Activated CD4-positive, alpha-beta T cell treated with anti-CD3 and anti-CD28 coated beads, Interleukin-10, Interleukin-2, amounts not matched to agents 100 ng/mL and 50 ng/mL, durations not matched to agents 16 hours and 8 hours (primary cell): ENCODE measurements around the gene ABCA13.
"Not testable (repeated sequence)": the region's sequence is repeated elsewhere in the genome, so short reads cannot be mapped to it uniquely, and the experiment has no call there.

Experiments
- DNase-seq: peaks from one replicate; pipeline ENCODE4 v3.0.0-alpha.2; 2020

The ABCA13 gene

DNA sequence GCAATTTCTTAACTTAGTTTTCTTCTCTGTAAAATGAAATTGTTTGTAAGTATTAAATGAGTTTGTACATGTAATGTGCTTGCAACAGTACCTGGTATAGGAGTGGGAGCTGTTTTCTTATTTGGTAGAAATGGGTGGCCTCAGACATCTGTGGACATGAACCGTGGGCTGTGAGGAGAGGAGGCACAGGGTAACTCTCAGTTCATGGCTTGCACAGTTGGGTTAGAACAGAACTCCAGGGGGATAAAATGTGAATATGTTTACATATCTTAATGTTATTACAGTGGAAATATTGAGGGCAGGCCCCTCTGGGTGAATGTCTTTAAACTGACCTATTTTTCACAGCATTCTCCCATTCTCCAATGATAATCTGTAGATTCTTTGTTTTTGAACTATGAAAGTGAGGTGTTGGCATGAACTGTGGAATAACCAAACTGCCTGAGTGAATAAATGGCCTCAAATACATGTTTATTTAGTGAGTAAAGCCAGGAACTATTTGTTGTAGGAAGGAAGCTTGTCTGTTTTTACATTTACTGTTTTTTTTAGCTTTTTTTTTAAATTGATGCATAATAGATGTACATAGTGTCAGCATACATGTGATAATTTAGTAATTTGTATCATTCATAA is 2.6 kb downstream of the ABCA13 start:
- DNase-seq, result no peak

DNA sequence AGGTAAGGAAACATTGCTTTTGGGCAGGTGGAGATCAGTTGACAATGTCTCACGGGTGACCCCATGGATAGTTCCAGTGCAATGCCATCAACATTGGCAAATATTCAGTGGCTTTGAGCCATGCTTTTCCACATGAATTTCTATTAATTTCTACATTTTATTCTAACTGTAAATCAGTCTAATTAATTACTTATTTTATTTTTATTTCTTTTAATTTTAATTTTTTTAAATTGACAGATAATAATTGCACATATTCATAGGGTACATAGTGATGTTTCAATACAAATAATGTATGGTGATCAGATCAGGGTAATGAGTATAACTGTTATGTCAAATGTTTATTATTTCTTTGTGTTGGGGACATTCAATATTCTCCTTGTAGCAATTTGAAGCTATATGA is 3.8 kb downstream of the ABCA13 start:
- DNase-seq, result no peak

DNA sequence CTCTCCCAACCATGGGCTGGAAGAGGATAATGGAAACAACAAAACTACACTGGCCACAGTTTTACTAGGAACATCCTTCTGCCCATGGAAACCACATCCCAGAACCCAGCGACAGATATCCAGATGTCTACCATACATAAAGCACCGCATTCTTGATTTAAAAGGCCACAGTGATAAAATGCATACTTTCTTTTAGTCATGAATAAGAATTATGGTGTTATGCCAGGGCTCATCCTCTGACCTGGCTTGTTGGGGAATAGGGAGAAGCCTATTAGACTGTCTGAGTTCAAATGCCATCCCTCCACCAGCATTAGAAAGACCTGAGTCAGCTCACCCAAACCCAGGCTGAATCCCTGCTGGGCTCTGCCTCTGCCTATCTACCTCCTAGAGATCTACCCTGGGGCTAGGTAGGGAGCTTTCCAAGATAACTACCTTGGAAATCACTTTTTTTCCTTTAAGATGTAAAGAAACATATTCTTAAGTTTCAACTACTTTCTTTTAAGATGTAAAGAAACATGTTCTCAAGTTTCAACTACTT is 5.2 kb downstream of the ABCA13 start:
- no peak for DNase-seq

DNA sequence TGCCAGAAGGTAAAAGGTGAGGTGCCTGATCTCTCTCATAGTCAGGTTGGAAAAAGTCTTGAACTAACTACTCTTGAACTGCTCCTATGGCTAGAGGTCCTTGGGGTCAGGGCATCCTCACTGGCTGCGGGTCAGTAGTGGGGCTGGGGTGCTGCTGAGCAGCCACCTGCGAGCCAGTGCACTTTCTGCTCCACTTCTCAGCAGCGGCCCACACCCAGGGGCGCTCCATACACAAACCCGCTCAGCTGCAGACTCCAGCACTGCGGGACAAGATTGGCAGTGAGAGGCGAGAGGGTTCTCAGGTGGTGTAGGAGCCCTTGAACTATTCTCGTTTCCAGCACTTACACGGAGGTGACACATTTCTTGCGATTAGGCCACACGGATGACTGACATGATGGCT is 6.0 kb downstream of the ABCA13 start:
- DNase-seq, result no peak

DNA sequence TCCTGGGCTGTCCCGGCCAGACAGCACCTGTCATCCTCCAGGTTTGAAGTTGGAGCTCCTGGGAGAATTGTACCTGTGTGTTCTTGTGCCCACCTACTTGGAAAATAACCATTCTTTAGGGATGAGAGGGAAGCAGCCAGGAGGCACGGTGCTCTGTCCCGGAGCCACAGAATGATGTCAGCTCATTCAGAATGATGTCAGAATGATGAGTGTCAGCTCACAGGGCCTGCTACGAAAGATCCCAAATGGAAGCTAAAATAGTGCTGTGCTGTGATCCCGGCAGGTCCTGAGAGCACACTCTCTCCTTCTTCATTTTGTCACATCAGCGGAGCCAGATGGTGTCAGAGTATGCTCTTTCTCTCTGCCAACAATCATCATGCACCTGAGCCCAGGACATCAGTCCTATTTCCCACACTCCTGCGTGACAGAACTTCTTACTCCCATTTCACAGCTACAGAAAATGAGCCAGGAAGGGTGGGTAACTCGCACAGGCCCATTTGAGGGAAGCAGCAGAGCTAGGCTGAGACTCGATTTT is 8.3 kb downstream of the ABCA13 start:
- no peak for DNase-seq

DNA sequence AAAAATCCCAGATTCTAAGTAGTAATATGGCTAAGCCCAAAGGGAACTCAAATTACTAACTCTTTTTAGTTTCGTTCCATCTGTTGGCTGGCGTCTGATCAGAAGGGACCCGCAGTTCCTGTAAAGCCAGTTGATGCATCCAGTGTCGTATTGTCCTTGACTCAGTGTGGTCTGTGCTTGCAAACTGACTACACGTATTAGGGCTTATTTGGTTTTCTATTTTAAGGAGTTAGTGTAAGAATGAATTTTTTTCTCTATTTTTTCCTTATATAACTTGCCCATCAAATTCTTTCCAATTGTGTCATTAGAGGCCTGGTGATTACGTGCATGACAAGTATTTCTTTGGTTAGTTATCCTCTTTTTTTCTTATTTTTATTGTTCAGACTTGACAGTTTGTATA is 9.7 kb downstream of the ABCA13 start:
- peak; percentile 40 for DNase-seq

DNA sequence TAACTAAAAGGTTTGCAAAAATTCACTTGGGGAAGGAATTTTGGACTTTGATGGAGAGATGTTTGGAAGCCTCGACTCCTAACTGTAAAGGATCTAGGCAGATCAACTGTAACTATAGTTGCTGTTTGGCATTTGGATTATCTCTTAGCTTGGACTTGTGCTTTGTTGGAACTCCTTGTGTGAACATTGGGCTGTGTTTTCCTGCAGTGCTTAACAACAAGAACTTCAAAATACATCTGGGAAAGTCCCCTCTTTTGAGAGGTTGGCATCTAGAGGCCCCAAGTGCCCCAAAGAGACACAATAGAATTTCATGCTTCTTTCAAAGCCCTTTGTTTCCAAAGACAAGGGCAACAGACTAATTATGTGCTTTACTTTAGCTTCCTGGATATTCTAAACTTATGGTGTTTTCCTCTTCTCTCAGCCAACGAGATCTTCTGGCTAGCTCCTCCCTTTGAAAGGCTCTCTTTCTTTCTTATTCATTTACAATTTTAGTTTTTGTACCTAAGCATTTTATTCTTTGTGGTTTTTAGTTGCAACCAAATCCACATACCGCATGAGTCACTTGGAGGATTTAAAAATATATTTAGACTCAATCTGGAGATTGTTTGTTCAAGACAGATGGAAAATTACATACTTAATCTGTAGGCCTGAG is 11.6 kb downstream of the ABCA13 start:
- peak; percentile 30 for DNase-seq

DNA sequence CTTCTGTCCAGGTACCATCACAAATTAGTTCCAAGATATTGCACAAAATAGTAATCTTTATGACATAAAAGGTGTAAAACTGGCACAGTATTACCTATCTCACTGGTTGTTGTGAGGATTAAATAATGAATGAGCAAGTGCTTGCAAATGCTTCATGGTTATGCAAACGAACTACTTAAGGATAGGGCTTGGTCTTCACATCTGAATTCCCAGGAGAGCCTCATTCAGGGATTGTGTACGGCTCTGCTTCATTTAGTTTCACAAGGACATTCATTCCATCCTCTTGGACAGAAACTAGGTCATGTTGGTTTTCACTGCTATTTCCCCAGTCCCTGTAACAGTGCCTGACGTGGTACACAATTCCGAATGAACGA is 12.1 kb downstream of the ABCA13 start:
- DNase-seq, result no peak

DNA sequence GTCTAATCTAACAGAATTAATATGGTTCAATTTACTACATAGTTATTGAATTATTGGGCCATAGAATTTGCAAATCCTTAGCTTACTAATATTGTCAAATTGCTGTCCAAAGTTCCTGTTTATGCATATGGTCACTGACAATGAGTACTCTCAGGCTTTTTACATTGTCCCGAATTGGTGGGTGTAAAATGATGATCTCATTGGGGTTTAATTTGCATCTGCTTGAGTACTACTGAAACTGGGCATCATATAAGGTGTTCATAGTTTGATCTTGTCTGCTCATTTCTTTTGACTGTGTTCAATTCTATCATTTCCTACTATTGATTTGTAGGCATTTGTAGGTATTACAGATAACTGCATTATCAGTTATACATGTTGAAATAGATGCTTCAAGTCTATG is 12.7 kb downstream of the ABCA13 start:
- no peak for DNase-seq

DNA sequence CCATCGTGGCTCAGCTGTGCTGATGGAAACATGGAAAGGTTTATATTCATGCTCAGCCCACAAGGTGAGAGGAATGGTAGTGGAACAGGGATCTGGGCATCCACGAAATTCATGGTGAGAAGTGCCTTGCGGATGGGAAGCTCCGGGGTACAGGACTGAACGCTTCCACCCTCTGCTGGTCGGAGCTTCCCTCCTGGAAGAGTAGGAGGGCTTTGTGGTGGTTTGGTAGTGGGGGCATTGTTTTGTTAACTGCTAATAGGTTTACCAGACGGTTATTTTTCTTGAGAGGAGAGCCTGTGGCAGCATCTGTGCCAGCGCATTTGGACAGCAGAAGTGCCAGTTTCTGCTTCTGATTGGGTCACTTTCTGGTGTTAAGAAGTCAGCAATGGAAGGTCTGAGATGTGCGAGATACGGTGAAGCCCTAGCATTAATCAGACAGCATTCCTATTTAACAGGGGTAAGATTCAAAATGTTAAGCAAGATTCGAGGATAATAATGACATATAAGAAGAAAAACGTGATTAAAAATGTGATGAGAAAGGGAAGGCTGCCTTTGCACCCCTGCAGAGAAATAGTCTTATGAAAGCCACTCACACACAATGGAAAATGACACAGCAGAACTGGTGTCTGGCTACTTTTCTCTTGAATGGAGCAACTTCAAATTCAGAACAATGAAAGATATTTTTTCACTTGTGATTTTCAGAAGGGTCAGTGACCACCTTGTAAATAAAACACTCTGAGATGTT is 17.7 kb downstream of the ABCA13 start:
- DNase-seq, result no peak

DNA sequence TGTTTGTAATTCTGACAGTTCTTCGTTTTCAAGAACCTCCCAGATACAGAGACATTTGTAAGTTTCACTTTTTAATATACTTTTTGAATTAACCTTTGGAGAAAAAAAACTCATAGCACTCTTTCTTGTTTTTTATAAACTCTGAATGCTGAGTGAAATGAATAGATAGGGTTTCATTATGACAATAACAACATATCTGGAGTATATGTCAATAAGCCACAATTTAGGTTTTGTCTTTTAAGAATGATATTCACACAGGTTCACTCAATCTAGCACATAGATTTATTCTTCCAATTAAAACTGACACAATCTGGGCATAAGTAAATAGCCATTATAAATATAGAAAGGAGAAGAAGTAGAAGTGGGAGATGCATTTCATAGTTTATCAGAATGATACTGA is 21.7 kb downstream of the ABCA13 start:
- peak; percentile 35 for DNase-seq

DNA sequence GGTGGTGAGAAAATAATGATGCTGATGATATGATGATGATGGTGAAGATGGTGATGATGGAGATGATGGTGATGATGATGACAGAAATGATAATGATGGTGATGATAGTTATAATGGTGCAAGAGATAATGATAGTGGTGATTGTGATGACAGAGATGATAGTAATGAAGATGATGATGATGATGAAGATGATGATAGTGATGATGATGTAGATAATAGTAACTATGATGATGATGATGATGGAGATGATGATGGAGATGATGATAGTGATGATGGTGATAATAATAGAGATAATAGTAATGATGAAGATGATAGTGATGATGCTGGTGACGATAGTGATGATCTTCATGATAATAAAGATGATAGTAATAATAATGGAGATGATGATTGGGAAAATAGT is 22.2 kb downstream of the ABCA13 start:
- DNase-seq, result no peak

DNA sequence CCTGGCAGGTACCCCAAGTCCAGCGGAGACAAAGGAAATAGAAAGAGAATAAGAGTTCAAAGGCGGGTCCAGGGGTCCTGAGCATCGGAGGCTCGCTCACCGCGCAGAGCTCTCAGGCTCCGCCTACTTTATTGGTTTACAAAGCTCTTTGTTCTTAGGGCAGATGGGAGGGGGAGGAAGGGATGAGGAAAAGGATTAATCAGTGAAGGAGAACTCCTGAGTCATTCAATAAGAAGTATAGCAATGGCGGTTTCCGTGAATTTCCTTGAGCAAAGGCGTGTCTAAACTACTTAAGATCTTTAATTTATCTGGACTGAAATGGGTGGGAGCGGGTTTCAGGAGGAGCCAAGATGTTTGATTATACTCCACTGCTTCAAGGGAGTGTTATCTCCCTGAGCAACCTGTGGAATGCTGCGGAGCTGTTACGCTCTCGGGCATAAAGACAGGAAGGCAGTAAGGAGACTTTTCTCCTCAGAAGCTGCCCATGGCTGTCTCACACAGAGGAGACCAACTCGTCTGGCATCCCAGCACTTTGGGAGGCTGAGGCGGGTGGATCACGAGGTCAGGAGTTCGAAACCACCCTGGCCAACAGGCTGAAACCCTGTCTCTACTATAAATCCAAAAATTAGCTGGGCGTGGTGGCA is 29.8 kb downstream of the ABCA13 start:
- not testable (repeated sequence) for DNase-seq

DNA sequence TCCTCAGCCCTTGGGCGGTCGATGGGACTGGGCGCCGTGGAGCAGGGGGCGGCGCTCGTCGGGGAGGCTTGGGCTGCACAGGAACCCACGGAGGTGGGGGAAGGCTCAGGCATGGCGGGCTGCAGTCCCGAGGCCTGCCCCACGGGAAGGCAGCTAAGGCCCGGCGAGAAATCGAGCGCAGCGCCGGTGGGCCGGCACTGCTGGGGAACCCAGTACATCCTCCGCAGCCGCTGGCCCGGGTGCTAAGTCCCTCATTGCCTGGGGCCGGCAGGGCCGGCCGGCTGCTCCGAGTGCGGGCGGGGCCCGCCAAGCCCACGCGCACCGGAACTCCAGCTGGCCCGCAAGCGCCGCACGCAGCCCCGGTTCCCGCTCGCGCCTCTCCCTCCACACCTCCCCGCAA is 31.7 kb downstream of the ABCA13 start:
- DNase-seq, result not testable (repeated sequence)

DNA sequence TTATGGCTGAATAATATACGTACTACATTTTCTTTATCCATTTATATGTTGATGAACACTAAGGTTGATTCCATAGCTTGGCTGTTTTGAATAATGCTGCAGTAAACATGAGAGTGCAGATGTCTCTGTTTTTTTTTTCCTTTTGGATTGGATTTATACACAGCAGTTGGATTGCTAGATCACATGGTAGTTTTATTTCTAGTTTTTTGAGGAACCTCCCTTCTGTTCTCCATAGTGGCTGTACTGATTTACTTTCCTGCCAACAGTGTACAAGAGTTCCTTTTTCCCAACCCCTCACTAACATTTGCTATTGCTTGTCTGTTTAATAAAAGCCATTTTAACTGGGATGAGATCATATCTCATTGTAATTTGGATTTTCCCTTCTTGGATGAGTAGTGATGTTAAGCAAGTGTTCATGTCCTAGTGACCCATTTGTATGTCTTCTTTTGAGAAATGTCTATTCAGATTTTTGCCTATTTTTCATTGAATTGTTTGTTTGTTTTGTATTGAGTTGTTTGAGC is 36.0 kb downstream of the ABCA13 start:
- DNase-seq, result no peak

DNA sequence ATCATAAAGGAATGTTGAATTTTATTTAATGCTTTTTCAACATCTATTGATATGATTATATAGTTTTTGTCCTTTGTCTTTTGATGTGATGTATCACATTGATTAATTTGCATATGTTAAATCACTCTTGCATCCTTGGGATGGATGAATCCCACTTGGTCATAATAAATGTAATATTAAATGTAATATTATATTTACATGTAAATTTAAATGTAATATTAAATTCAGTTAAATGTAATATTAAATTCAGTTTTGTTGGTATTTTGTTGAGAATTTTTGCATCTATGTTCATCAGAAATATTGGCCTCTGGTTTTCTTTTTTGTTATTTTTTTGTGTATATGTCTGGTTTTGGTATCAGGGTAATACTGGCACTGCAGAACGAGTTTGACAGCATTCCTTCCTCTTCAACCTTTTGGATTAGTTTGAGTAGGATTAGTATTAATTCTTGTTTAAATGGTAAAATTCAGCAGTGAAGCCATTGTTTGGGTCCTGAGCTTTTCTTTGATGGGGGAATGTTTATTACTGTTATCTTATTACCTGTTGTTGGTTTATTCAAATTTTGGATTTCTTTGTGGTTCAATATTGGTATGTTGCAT is 37.8 kb downstream of the ABCA13 start:
- no peak for DNase-seq

DNA sequence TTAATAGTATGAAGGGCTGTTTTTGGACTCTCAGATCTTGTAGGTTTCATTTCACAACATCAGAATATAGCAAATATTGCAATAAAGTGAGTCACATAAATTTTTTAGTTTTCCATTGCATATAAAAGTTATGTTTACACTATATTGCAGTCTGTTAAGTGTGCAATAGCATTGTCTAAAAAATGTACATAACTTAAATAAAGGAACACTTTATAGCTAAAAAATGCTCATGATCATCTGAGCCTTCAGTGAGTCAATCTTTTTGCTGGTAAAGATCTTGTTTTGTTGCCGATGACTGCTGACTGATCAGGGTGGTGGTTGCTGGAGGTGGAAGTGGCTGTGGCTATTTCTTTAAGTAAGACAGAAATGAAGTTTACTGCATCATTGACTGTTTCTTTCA is 42.0 kb downstream of the ABCA13 start:
- DNase-seq, result no peak

DNA sequence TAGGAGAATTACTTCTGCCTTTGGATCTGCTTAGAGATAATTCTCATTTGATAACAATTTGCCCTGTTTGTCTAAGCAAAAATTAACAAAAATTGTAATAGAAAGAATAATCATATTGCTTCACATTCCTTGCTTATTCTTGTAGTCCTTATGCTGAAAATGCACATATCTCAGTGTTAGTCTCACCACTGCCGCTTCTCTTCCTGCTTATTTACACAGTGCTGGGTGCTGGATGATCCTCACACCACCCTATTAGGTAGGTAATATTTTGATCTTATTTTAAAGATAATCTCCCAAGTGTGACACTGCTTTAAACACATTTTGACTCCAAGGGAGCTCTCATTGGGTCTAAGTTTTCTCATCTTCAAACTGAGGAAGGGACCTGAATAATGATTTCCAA is 46.0 kb downstream of the ABCA13 start:
- DNase-seq, result no peak

DNA sequence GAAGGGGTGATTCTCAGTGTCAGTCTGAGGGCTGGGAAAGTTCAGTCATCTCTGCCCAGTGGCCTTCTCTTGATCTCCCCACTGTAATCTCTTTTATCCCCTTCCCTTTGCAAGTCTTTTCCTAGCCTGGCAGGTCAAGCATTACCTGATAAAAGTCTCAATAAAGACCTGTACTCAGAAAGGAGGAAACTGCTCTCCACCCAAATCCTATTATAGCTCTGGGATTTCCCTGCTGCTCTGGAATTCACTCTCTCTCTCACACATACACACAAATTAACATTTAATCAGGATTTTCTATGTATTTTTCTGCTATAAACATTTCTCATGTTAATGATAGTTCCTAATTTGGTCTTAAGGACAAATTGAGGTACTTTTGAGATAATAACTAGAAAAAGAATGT is 46.5 kb downstream of the ABCA13 start:
- DNase-seq, result no peak

DNA sequence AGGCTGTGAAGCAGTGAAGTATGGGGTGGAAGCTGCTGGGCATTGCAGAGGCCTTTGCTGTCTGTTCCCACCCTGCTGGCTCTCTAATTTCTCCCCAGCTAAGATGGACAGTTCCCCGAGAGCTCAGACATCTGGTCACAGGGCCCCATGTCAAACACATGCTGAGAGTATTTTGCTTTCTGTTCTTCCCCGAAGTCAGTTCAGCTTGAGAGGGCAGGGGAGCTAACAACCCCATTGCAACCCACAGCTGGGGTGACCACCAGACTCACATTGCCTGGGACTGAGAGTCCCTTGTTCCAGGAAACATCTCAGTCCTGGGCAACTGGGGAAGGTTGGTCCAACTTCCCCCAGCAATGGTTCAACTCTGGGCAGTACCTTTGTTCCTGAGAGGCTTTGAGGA is 52.8 kb downstream of the ABCA13 start:
- DNase-seq, result no peak

DNA sequence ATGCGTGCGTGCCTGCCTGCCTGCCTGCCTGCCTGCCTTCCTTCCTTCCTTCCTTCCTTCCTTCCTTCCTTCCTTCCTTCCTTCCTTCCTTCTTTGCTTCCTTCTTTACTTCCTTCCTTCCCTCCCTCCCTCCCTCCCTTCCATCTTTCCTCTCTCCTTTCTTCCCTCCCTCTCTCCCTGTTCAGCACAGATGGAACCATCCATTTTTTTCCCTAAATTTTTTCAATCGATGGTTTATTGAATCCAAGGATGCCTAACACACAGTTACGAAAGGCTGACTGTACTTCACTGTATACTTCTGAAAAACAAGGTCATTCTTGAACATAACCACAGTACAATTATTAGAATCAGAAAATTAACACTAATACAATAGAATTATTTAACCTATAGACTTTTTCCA is 53.8 kb downstream of the ABCA13 start:
- no peak for DNase-seq

DNA sequence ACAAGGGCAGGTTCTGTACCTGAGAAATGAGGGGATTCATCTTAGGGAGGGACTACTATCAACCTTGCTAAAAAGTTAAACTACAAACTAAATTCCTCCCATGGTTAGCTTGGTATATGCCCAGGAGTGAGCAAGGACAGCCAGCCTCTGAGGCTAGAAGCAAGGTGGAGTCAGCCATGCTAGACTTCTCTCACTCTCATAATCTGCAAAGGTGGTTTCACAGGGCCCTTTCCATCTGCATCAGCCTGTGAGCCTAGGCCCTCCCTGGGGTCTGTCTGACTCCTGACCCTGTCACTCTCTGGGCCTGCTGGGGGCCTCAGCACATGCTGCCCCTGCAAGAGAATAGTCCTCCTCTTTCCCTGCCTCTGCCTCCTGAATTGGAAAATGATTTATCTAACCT is 66.1 kb downstream of the ABCA13 start:
- no peak for DNase-seq

DNA sequence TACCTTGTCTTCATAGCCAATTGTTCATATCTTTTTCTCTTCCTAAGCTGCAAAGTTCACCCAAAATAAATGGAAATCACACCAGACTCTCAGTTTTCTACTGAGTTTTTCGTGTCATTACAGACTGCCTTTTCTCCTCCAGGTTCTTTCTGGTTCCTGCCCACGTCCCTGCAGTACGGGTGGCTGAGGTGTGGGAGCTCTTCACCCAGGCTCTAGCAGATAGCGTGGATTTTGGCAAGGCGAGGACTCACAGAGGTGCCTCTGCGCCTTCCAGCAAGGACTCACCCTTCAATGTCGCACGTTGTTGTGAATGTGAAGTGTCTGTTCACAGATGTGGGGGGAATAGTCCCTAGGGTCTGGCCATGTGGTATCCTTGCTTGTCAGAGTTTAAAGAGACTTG is 71.6 kb downstream of the ABCA13 start:
- DNase-seq, result no peak
